K562 (cell line): ENCODE measurements around the gene ANAPC10. TPM values are rescaled to one million over a fixed set of nuclear protein-coding genes. Genes with fewer than 3 reads are reported as not detected.

Experiments
- ARID2 ChIP-seq: fragments of 450-650 bp; IDR thresholded peaks from 2 replicates; pipeline ENCODE4 v1.6.1; 2017; ENCODE audit warnings: antibody characterized with exemption, mild to moderate bottlenecking
- CBX3 ChIP-seq, 2 experiments: IDR thresholded peaks; 1 replicate in 1 of 2; 2 replicates in 1 of 2; pipeline ENCODE4 v1.6.1; 2012; ENCODE audit warnings: inconsistent platforms in 2 of 2, low read length in 2 of 2, borderline replicate concordance in 1 of 2, control low read depth in 1 of 2
- EZH2 ChIP-seq: IDR thresholded peaks from 2 replicates; pipeline ENCODE4 v1.6.1; 2012; ENCODE audit warnings: low read depth, mild to moderate bottlenecking, inconsistent platforms, low read length, borderline replicate concordance
- NFE2L1 ChIP-seq: fragments of 450-650 bp; IDR thresholded peaks from 2 replicates; pipeline ENCODE4 v1.6.1; 2016; ENCODE audit warnings: missing genetic modification characterization, low read depth, mild to moderate bottlenecking, missing compliant biosample characterization, moderate library complexity, borderline replicate concordance
- NR1H2 ChIP-seq: sonication (generic); formaldehyde crosslinking; IDR thresholded peaks from 2 replicates; pipeline ENCODE4 v1.4.0; 2020; ENCODE audit warnings: mild to moderate bottlenecking, missing genetic modification reagents
- NR2C1 ChIP-seq, 2 experiments: fragments of 450-650 bp; IDR thresholded peaks; 2 replicates each; pipeline ENCODE4 v1.6.1; 2017; ENCODE audit warnings: mild to moderate bottlenecking in 2 of 2, antibody characterized with exemption in 1 of 2, inconsistent platforms in 1 of 2, missing compliant biosample characterization in 1 of 2, missing genetic modification characterization in 1 of 2
- REST ChIP-seq, 2 experiments: fragments of 450-650 bp; formaldehyde crosslinking in 1 of 2; IDR thresholded peaks; 2 replicates each; pipeline versions ENCODE4 v1.4.0 to v1.6.1; 2014 to 2020; ENCODE audit warnings: mild to moderate bottlenecking in 2 of 2, borderline replicate concordance in 1 of 2, low read depth in 1 of 2
- SMARCA5 ChIP-seq: fragments of 450-650 bp; IDR thresholded peaks from 2 replicates; pipeline ENCODE4 v1.6.1; 2016
- ZNF134 ChIP-seq: fragments of 250-450 bp; sonication (Bioruptor Pico); conservative IDR thresholded peaks from 2 replicates; pipeline ENCODE4 v1.4.0; 2020
- polyA plus RNA-seq, 8 experiments: library from polyadenylated mRNA; depleted of rRNA in 4 of 8; stranded (reverse) in 5 of 8; unstranded in 3 of 8; fragments of >200 nt; fragmentation: Nextera tagmentation in 2 of 8; fragmentation: Illumina TruSeq in 1 of 8; extraction: Ambion mirVana in 2 of 8; extraction: Trizol in 1 of 8; gene quantifications; 2 replicates each; pipeline versions ENCODE4 v1.2.1 to v1.2.3, GENCODE V29; 2011 to 2014; ENCODE audit warnings: inconsistent platforms in 1 of 8, missing spikeins in 1 of 8
- total RNA-seq, 7 experiments: library from RNA; depleted of rRNA in 6 of 7; stranded (reverse); fragments of >200 nt in 6 of 7; fragmentation: Illumina TruSeq in 2 of 7; extraction: Trizol in 2 of 7; gene quantifications; 2 replicates each; pipeline versions ENCODE4 v1.2.1 to v1.2.3, GENCODE V29; 2011 to 2021; ENCODE audit warnings: low replicate concordance in 1 of 7
- TF ChIP-seq, protein P1 (sequence below): fragments of 250-450 bp; sonication (Bioruptor Pico); IDR thresholded peaks from 2 replicates; pipeline ENCODE4 v1.8.0; 2022; ENCODE audit warnings: moderate library complexity, mild to moderate bottlenecking, inconsistent platforms
- TF ChIP-seq, protein P2 (sequence below): fragments of 450-650 bp; IDR thresholded peaks from 2 replicates; pipeline ENCODE4 v1.6.1; 2016; ENCODE audit warnings: missing biosample characterization, missing genetic modification characterization
- TF ChIP-seq, protein P3 (sequence below): fragments of 150-350 bp; conservative IDR thresholded peaks from 2 replicates; pipeline ENCODE4 v1.6.1; 2014; ENCODE audit warnings: low read length

ANAPC10 gene
- total and polyA plus RNA-seq, 9 of the 15 experiments (the other 6 are each of a cell fraction or from before 2014, with no cell fraction given): 31.0 to 96.2 (median 60.3) TPM

GRCh38 chr4:145097821-145098674 lies at the start of gene ANAPC10, which contains the start of gene ABCE1 (continued):
- TF ChIP-seq, protein P1, sequence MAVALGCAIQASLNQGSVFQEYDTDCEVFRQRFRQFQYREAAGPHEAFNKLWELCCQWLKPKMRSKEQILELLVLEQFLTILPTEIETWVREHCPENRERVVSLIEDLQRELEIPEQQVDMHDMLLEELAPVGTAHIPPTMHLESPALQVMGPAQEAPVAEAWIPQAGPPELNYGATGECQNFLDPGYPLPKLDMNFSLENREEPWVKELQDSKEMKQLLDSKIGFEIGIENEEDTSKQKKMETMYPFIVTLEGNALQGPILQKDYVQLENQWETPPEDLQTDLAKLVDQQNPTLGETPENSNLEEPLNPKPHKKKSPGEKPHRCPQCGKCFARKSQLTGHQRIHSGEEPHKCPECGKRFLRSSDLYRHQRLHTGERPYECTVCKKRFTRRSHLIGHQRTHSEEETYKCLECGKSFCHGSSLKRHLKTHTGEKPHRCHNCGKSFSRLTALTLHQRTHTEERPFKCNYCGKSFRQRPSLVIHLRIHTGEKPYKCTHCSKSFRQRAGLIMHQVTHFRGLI: peak; percentile 82; the same call in 1 of the 2 replicates
- no peak; a peak in 1 of 3 replicates for TF ChIP-seq CBX3 (IDR thresholded peaks at IDR 0.05; ENCODE audit: borderline replicate concordance in 1 of 2, low read length in 2 of 2)
- TF ChIP-seq ARID2: no peak
- TF ChIP-seq, protein P2, sequence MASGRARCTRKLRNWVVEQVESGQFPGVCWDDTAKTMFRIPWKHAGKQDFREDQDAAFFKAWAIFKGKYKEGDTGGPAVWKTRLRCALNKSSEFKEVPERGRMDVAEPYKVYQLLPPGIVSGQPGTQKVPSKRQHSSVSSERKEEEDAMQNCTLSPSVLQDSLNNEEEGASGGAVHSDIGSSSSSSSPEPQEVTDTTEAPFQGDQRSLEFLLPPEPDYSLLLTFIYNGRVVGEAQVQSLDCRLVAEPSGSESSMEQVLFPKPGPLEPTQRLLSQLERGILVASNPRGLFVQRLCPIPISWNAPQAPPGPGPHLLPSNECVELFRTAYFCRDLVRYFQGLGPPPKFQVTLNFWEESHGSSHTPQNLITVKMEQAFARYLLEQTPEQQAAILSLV (tag): no peak
- TF ChIP-seq ZNF134 (CRISPR knock-in tag): no peak
- 0 out of 2 replicates have a peak, but pooled peaks have one; percentile 9 for TF ChIP-seq REST (IDR thresholded peaks at IDR 0.05; ENCODE audit: borderline replicate concordance)
- no peak for TF ChIP-seq REST (CRISPR knock-in tag; IDR thresholded peaks at IDR 0.05; ENCODE audit: low read depth)
- TF ChIP-seq NR1H2 (CRISPR knock-in tag): no peak
- no peak for TF ChIP-seq SMARCA5
- TF ChIP-seq, protein P3, sequence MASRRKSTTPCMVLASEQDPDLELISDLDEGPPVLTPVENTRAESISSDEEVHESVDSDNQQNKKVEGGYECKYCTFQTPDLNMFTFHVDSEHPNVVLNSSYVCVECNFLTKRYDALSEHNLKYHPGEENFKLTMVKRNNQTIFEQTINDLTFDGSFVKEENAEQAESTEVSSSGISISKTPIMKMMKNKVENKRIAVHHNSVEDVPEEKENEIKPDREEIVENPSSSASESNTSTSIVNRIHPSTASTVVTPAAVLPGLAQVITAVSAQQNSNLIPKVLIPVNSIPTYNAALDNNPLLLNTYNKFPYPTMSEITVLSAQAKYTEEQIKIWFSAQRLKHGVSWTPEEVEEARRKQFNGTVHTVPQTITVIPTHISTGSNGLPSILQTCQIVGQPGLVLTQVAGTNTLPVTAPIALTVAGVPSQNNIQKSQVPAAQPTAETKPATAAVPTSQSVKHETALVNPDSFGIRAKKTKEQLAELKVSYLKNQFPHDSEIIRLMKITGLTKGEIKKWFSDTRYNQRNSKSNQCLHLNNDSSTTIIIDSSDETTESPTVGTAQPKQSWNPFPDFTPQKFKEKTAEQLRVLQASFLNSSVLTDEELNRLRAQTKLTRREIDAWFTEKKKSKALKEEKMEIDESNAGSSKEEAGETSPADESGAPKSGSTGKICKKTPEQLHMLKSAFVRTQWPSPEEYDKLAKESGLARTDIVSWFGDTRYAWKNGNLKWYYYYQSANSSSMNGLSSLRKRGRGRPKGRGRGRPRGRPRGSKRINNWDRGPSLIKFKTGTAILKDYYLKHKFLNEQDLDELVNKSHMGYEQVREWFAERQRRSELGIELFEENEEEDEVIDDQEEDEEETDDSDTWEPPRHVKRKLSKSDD: 0 out of 2 replicates have a peak, but pooled peaks have one; percentile 66
- no peak for TF ChIP-seq NR2C1 (IDR thresholded peaks at IDR 0.05)
- peak; percentile 34; the same call in 1 of the 2 replicates for TF ChIP-seq NR2C1 (tag; IDR thresholded peaks at IDR 0.05)
- no peak for TF ChIP-seq NFE2L1
- TF ChIP-seq EZH2: no peak
